Lower lobe of right lung (tissue), 2 donors: ENCODE results near the gene HEATR5B. TPM values are rescaled to one million over a fixed set of nuclear protein-coding genes. Genes with fewer than 3 reads are reported as not detected.

ENCODE experiments used
- ATAC-seq, 2 donors: fragments of 200-7000 bp; cut with Tn5 transposase; one replicate each; pipeline ENCODE4 v1.9.1; 2020 to 2022; ENCODE audit warnings: mild to moderate bottlenecking in 2 of 2, moderate library complexity in 2 of 2
- DNase-seq: peaks from one replicate; pipeline ENCODE4 v3.0.0-alpha.2; 2020
- H3K27ac ChIP-seq: fragments of 200-600 bp; one replicate; pipeline ENCODE4 v1.8.0; 2022
- H3K27me3 ChIP-seq: fragments of 200-600 bp; one replicate; pipeline ENCODE4 v1.8.0; 2022; ENCODE audit warnings: low read depth
- H3K36me3 ChIP-seq: fragments of 200-600 bp; one replicate; pipeline ENCODE4 v1.8.0; 2022; ENCODE audit warnings: mild to moderate bottlenecking
- H3K4me1 ChIP-seq: fragments of 200-600 bp; one replicate; pipeline ENCODE4 v1.8.0; 2022
- H3K4me3 ChIP-seq: fragments of 200-600 bp; one replicate; pipeline ENCODE4 v1.8.0; 2022; ENCODE audit warnings: mild to moderate bottlenecking
- H3K9me3 ChIP-seq: fragments of 200-600 bp; one replicate; pipeline ENCODE4 v1.8.0; 2022
- CTCF ChIP-seq: fragments of 200-600 bp; IDR thresholded peaks from one replicate; pipeline ENCODE4 v1.8.0; 2022; ENCODE audit warnings: antibody characterized with exemption, mild to moderate bottlenecking
- intact Hi-C: fragments of 100-400 bp; cut with DNase I; formaldehyde crosslinking; loops from one replicate; pipeline ENCODE4 v1.11.0; 2022
- total RNA-seq: library from RNA; stranded (reverse); fragmentation: NEBNext Ultra II Directional; extraction: Animal tissue kit (Norgen Biotek cat#: 25700); gene quantifications from one replicate; pipeline ENCODE4 v1.2.1, GENCODE V29; 2021
- donor health status: DM: no; HTN: yes; CAD: no; lungs with severe emphysema.

Gene HEATR5B
- total RNA-seq, 1 donor from 2014 or later: 33.9 TPM

GRCh38 chr2:37102588-37102987 is 18.4 kb upstream of the HEATR5B start:
- Histone ChIP-seq H3K4me1 (no peaks in the 10 kb centered on the region), H3K27ac (no peak overlapping the region), H3K27me3 (no peaks in the 10 kb centered on the region), H3K4me3 (no peak overlapping the region), H3K36me3 (peaks cover 77% of the 10 kb centered on the region), H3K9me3 (no peaks in the 10 kb centered on the region)
- no peak for ATAC-seq
- no peak for DNase-seq
- no peak for TF ChIP-seq CTCF
- intact Hi-C loops: no loop called here

- Histone ChIP-seq H3K9me3 (no peaks in the 10 kb centered on the region), H3K4me3 (no peak overlapping the region), H3K4me1 (no peaks in the 10 kb centered on the region), H3K27me3 (no peaks in the 10 kb centered on the region), H3K36me3 (peaks cover 77% of the 10 kb centered on the region), H3K27ac (no peak overlapping the region)
- intact Hi-C loops: no loop called here
- no peak for ATAC-seq
- no peak for DNase-seq
- no peak for TF ChIP-seq CTCF
Measured at GRCh38 chr2:37100054-37100453, 15.9 kb upstream of the HEATR5B start.

GRCh38 chr2:37098416-37099118 is 14.4 kb upstream of the HEATR5B start:
- Histone ChIP-seq H3K9me3 (no peaks in the 10 kb centered on the region), H3K27me3 (no peaks in the 10 kb centered on the region), H3K36me3 (peaks cover 78% of the 10 kb centered on the region), H3K4me3 (no peak overlapping the region), H3K4me1 (no peaks in the 10 kb centered on the region), H3K27ac (no peak overlapping the region)
- TF ChIP-seq CTCF: no peak
- DNase-seq (no peak), ATAC-seq (no peak)
- intact Hi-C loops: no loop called here

GRCh38 chr2:37096568-37096967 is 12.4 kb upstream of the HEATR5B start:
- Histone ChIP-seq H3K27ac (no peak overlapping the region), H3K9me3 (no peaks in the 10 kb centered on the region), H3K4me1 (no peaks in the 10 kb centered on the region), H3K27me3 (no peaks in the 10 kb centered on the region), H3K36me3 (peaks cover 84% of the 10 kb centered on the region), H3K4me3 (no peak overlapping the region)
- TF ChIP-seq CTCF: no peak
- DNase-seq: no peak
- intact Hi-C loops: no loop called here
- ATAC-seq: no peak

- TF ChIP-seq CTCF: no peak
- no peak overlapping the region for H3K27ac ChIP-seq
- ATAC-seq (no peak), DNase-seq (no peak)
- no peak overlapping the region for H3K4me3 ChIP-seq
- H3K4me1 ChIP-seq: no peaks in the 10 kb centered on the region
- H3K9me3 ChIP-seq: no peaks in the 10 kb centered on the region
- H3K36me3 ChIP-seq: peaks cover 85% of the 10 kb centered on the region
- no peaks in the 10 kb centered on the region for H3K27me3 ChIP-seq
- intact Hi-C loops: no loop called here
Measured at GRCh38 chr2:37091873-37092272, 7.7 kb upstream of the HEATR5B start.
